HUES6 (cell line): ENCODE results near the gene USH1G.
A peak's percentile ranks its signal among the peaks of the same experiment; 100 is the strongest.

Source experiments
- H3K27ac ChIP-seq: 2 replicates; pipeline ENCODE4 v1.7.0; 2013; ENCODE audit warnings: low read depth, mild to moderate bottlenecking, low read length, inconsistent platforms
- H3K27me3 ChIP-seq: 2 replicates; pipeline ENCODE4 v1.6.1; 2013; ENCODE audit warnings: low read length; ENCODE audit not compliant: control insufficient read depth, insufficient read depth
- H3K36me3 ChIP-seq: 2 replicates; pipeline ENCODE4 v1.6.1; 2013; ENCODE audit warnings: low read length; ENCODE audit not compliant: control insufficient read depth, insufficient read depth
- H3K4me1 ChIP-seq: 2 replicates; pipeline ENCODE4 v1.6.1; 2013; ENCODE audit warnings: low read length; ENCODE audit not compliant: control insufficient read depth, insufficient read depth
- H3K4me3 ChIP-seq: 2 replicates; pipeline ENCODE4 v1.5.1; 2013; ENCODE audit warnings: low read depth, low read length
- H3K9ac ChIP-seq: one replicate; pipeline ENCODE4 v1.6.1; 2013; ENCODE audit warnings: mild to moderate bottlenecking, low read length
- H3K9me3 ChIP-seq: 2 replicates; pipeline ENCODE4 v1.6.1; 2013; ENCODE audit warnings: low read depth, low read length; ENCODE audit not compliant: control insufficient read depth, insufficient read depth

The USH1G gene

GRCh38 chr17:74939534-74939933 lies 16.5 kb upstream of the USH1G start:
- H3K4me1 ChIP-seq = peaks cover 17% of the 10 kb centered on the region
- H3K9me3 ChIP-seq = no peaks in the 10 kb centered on the region
- no peak overlapping the region for H3K4me3 ChIP-seq
- peaks cover 85% of the 10 kb centered on the region for H3K27me3 ChIP-seq
- H3K36me3 ChIP-seq = no peaks in the 10 kb centered on the region
- H3K9ac ChIP-seq = no peak overlapping the region
- H3K27ac ChIP-seq = no peak overlapping the region

GRCh38 chr17:74938194-74938950 lies 15.3 kb upstream of the USH1G start:
- H3K4me3 ChIP-seq = no peak overlapping the region
- H3K36me3 ChIP-seq = no peaks in the 10 kb centered on the region
- H3K27me3 ChIP-seq = peaks cover 92% of the 10 kb centered on the region
- no peak overlapping the region for H3K9ac ChIP-seq
- peaks cover 8% of the 10 kb centered on the region for H3K4me1 ChIP-seq
- H3K9me3 ChIP-seq = no peaks in the 10 kb centered on the region
- no peak overlapping the region for H3K27ac ChIP-seq

- H3K4me3 ChIP-seq = no peak overlapping the region
- no peak overlapping the region for H3K9ac ChIP-seq
- H3K27me3 ChIP-seq = peaks cover 95% of the 10 kb centered on the region
- H3K9me3 ChIP-seq = no peaks in the 10 kb centered on the region
- 0 out of 2 replicates have a peak, but pooled peaks cover 7% of the 10 kb centered on the region for H3K4me1 ChIP-seq
- H3K27ac ChIP-seq = no peak overlapping the region
- H3K36me3 ChIP-seq = no peaks in the 10 kb centered on the region
These were observed 14.3 kb upstream of the USH1G start for GRCh38 chr17:74937064-74938051.

GRCh38 chr17:74936470-74936799 lies 13.4 kb upstream of the USH1G start:
- Histone ChIP-seq H3K27ac (no peak overlapping the region), H3K4me3 (peak overlapping the region; percentile 53; the same call in 1 of the 2 replicates), H3K9ac (no peak overlapping the region), H3K4me1 (peaks cover 8% of the 10 kb centered on the region; the same call in 1 of the 2 replicates), H3K27me3 (peaks cover 92% of the 10 kb centered on the region), H3K36me3 (no peaks in the 10 kb centered on the region), H3K9me3 (no peaks in the 10 kb centered on the region)

- no peak within 1 kb of the TSS for H3K9ac ChIP-seq
- H3K9me3 ChIP-seq = no peaks in the 10 kb centered on the region
- H3K27me3 ChIP-seq = peaks cover 92% of the 10 kb centered on the region
- peaks cover 13% of the 10 kb centered on the region; the same call in 1 of the 2 replicates for H3K4me1 ChIP-seq
- no peaks in the 10 kb centered on the region for H3K36me3 ChIP-seq
- H3K4me3 ChIP-seq = peak within 1 kb of the TSS; percentile 53
- no peak within 1 kb of the TSS for H3K27ac ChIP-seq
These were observed 12.8 kb upstream of the USH1G start, which contains the start of gene OTOP3 for GRCh38 chr17:74935585-74936469. OTOP3 (plus strand) TSS chr17:74935898; CDS start chr17:74935922, 24 bp downstream.

- Histone ChIP-seq H3K4me3 (peak overlapping the region; percentile 53), H3K9me3 (no peaks in the 10 kb centered on the region), H3K4me1 (peaks cover 13% of the 10 kb centered on the region; the same call in 1 of the 2 replicates), H3K27me3 (peaks cover 92% of the 10 kb centered on the region), H3K36me3 (no peaks in the 10 kb centered on the region), H3K9ac (no peak overlapping the region), H3K27ac (no peak overlapping the region)
These were observed 12.0 kb upstream of the USH1G start for GRCh38 chr17:74935048-74935447.

- no peaks in the 10 kb centered on the region for H3K36me3 ChIP-seq
- peaks cover 92% of the 10 kb centered on the region for H3K27me3 ChIP-seq
- no peak overlapping the region for H3K27ac ChIP-seq
These were observed 7.5 kb upstream of the USH1G start for GRCh38 chr17:74930535-74931036.

GRCh38 chr17:74928786-74929185 lies 5.7 kb upstream of the USH1G start:
- H3K4me3 ChIP-seq = no peak overlapping the region
- H3K27ac ChIP-seq = no peak overlapping the region
- H3K36me3 ChIP-seq = no peaks in the 10 kb centered on the region
- peaks cover 92% of the 10 kb centered on the region for H3K27me3 ChIP-seq
- no peaks in the 10 kb centered on the region for H3K9me3 ChIP-seq
- H3K4me1 ChIP-seq = peaks cover 8% of the 10 kb centered on the region; the same call in 1 of the 2 replicates
- H3K9ac ChIP-seq = no peak overlapping the region

More at GRCh38 chr17:74930535-74931036, 7.5 kb upstream of the USH1G start:
- Histone ChIP-seq H3K9ac (no peak overlapping the region), H3K9me3 (no peaks in the 10 kb centered on the region), H3K4me1 (peaks cover 10% of the 10 kb centered on the region; the same call in 1 of the 2 replicates), H3K4me3 (no peak overlapping the region)

- Histone ChIP-seq H3K27me3 (peaks cover 94% of the 10 kb centered on the region), H3K9me3 (no peaks in the 10 kb centered on the region), H3K4me3 (no peak overlapping the region), H3K9ac (no peak overlapping the region), H3K36me3 (no peaks in the 10 kb centered on the region), H3K27ac (no peak overlapping the region), H3K4me1 (peaks cover 22% of the 10 kb centered on the region; the same call in 1 of the 2 replicates)
These were observed 2.2 kb upstream of the USH1G start for GRCh38 chr17:74925242-74925641.
